ENCODE measurements around the gene KERA.
"Not testable (repeated sequence)": the region's sequence is repeated elsewhere in the genome, so short reads cannot be mapped to it uniquely, and the experiment has no call there.

KERA gene

GRCh38 chr12:91089953-91090352 lies 32.1 kb upstream of the KERA start:
- Mint-ChIP-seq H3K9me3 (peaks cover 19% of the 10 kb centered on the region), H3K27me3 (peaks cover 18% of the 10 kb centered on the region)
- H3K36me3 Mint-ChIP-seq, H3K27ac Mint-ChIP-seq, ATAC-seq, H3K4me3 Mint-ChIP-seq, H3K4me1 Mint-ChIP-seq: not testable (repeated sequence)

GRCh38 chr12:91080041-91080440 lies 22.2 kb upstream of the KERA start:
- no peak overlapping the region for H3K27ac Mint-ChIP-seq
- no peaks in the 10 kb centered on the region for H3K36me3 Mint-ChIP-seq
- ATAC-seq: no peak
- H3K27me3 Mint-ChIP-seq: no peaks in the 10 kb centered on the region
- H3K4me3 Mint-ChIP-seq: no peak overlapping the region
- no peaks in the 10 kb centered on the region for H3K4me1 Mint-ChIP-seq
- H3K9me3 Mint-ChIP-seq: no peaks in the 10 kb centered on the region

GRCh38 chr12:91078501-91078900 lies 20.7 kb upstream of the KERA start:
- Mint-ChIP-seq H3K4me3 (no peak overlapping the region), H3K27ac (no peak overlapping the region), H3K4me1 (no peaks in the 10 kb centered on the region), H3K9me3 (no peaks in the 10 kb centered on the region), H3K36me3 (no peaks in the 10 kb centered on the region), H3K27me3 (no peaks in the 10 kb centered on the region)
- ATAC-seq: no peak

GRCh38 chr12:91077228-91077954 lies 19.6 kb upstream of the KERA start:
- Mint-ChIP-seq H3K36me3 (no peaks in the 10 kb centered on the region), H3K27ac (no peak overlapping the region), H3K27me3 (no peaks in the 10 kb centered on the region), H3K4me1 (no peaks in the 10 kb centered on the region), H3K4me3 (no peak overlapping the region), H3K9me3 (no peaks in the 10 kb centered on the region)
- peak; percentile 36 for ATAC-seq

- no peaks in the 10 kb centered on the region for H3K27me3 Mint-ChIP-seq
- no peak overlapping the region for H3K4me3 Mint-ChIP-seq
- no peak overlapping the region for H3K27ac Mint-ChIP-seq
- H3K4me1 Mint-ChIP-seq: no peaks in the 10 kb centered on the region
- ATAC-seq: no peak
- H3K36me3 Mint-ChIP-seq: no peaks in the 10 kb centered on the region
- H3K9me3 Mint-ChIP-seq: no peaks in the 10 kb centered on the region
These were observed 17.0 kb upstream of the KERA start for GRCh38 chr12:91074851-91075250.

DNA sequence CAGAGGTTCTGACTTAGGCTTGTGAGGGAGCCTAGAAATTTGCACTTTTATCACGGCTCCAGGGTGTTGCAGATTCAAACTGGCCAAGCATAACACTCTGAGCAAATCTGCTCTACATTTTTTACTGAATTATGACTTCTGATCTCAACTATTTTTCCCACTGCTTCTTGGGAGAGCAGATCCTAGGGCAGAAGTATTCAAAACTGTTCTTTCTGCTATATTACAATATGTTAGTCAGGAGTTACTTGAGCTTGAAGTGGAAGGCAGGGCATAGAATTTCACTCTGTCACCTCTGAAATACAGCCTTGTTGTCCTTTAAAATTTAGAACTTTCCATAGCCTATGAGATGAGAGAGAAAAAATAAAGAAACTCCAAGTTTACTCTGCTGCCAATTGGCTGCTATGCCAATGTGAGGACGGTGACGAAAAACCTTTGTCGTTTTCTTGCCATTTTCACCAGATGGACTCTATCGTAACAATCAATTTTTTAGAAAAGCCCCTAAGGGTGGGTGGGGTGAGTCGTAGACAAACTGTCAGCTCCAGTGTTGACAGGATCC lies 16.4 kb upstream of the KERA start:
- Mint-ChIP-seq H3K36me3 (no peaks in the 10 kb centered on the region), H3K4me1 (no peaks in the 10 kb centered on the region), H3K4me3 (no peak overlapping the region)

GRCh38 chr12:91073426-91073825 lies 15.6 kb upstream of the KERA start:
- ATAC-seq: no peak
- no peaks in the 10 kb centered on the region for H3K36me3 Mint-ChIP-seq
- no peaks in the 10 kb centered on the region for H3K9me3 Mint-ChIP-seq
- H3K27ac Mint-ChIP-seq: no peak overlapping the region
- H3K4me1 Mint-ChIP-seq: no peaks in the 10 kb centered on the region
- no peak overlapping the region for H3K4me3 Mint-ChIP-seq
- H3K27me3 Mint-ChIP-seq: no peaks in the 10 kb centered on the region

More for the DNA sequence above, 16.4 kb upstream of the KERA start:
- no peaks in the 10 kb centered on the region for H3K9me3 Mint-ChIP-seq
- H3K27ac Mint-ChIP-seq: no peak overlapping the region
- H3K27me3 Mint-ChIP-seq: no peaks in the 10 kb centered on the region
- no peak for ATAC-seq

DNA sequence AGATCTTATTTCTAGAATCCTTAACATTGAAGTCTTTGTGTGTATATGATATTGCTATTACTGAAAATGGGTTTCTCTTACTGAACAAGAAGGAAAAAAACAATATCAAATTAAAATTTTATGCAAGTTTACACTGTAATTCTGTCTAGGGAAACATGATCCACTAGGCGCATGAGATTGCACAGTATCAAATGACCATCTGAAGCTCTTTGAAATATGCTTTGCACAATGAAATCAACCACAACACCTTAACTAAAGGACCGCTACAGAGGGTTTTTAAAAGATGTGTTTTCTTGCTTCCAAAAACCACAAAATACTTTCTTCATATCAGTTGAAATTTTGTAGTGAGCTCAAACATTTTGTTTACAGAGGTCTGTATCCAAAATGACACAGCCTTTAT lies 15.1 kb upstream of the KERA start:
- no peak overlapping the region for H3K27ac Mint-ChIP-seq
- H3K27me3 Mint-ChIP-seq: no peaks in the 10 kb centered on the region
- H3K36me3 Mint-ChIP-seq: no peaks in the 10 kb centered on the region
- H3K4me1 Mint-ChIP-seq: no peaks in the 10 kb centered on the region
- no peak for ATAC-seq
- H3K9me3 Mint-ChIP-seq: no peaks in the 10 kb centered on the region
- H3K4me3 Mint-ChIP-seq: no peak overlapping the region

DNA sequence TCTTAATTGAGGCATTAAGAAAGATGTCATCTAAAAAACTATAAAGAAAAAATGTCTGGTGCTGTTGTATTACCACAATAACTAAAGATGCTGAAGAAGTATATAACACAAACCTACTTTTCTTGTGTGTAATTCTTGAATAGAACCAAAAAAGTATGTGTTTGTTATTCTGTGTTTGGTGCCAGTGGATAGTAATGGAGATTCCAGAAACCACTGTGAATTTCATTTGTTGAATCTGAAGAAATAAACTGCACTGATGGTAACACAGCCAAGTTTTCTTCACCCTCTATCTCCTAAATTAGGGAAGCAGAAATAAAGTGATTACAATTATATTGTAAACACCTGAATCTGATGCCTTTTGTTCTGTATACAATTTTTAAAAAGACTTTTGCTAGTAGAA lies 13.1 kb upstream of the KERA start:
- no peak overlapping the region for H3K4me3 Mint-ChIP-seq
- no peak for ATAC-seq
- H3K9me3 Mint-ChIP-seq: no peaks in the 10 kb centered on the region
- no peaks in the 10 kb centered on the region for H3K36me3 Mint-ChIP-seq
- H3K27me3 Mint-ChIP-seq: no peaks in the 10 kb centered on the region
- H3K27ac Mint-ChIP-seq: no peak overlapping the region
- no peaks in the 10 kb centered on the region for H3K4me1 Mint-ChIP-seq

GRCh38 chr12:91065396-91065795 lies 7.6 kb upstream of the KERA start:
- Mint-ChIP-seq H3K27me3 (no peaks in the 10 kb centered on the region), H3K4me1 (no peaks in the 10 kb centered on the region), H3K9me3 (no peaks in the 10 kb centered on the region), H3K4me3 (no peak overlapping the region), H3K27ac (no peak overlapping the region), H3K36me3 (no peaks in the 10 kb centered on the region)
- ATAC-seq: no peak

DNA sequence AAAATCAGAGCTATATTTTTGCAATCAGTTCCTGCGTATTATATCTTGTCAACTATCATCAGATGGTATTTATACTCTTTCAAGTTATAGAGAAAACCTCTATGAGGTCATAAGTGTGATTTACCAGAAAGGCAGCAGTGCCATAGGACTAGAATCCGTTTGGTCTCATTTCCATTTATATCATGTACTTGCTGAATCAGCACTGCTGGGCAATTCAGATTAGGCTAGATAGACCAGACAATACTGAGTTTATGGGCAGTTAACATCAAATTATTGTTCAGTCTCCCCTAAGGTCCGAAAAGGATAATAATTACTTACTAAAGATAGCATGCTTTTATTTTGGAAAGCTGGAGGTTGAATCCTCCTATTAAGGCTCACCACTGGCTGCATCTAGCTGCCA lies 6.8 kb upstream of the KERA start:
- Mint-ChIP-seq H3K4me3 (no peak overlapping the region), H3K27me3 (no peaks in the 10 kb centered on the region), H3K4me1 (no peaks in the 10 kb centered on the region), H3K27ac (no peak overlapping the region), H3K9me3 (no peaks in the 10 kb centered on the region), H3K36me3 (no peaks in the 10 kb centered on the region)
- ATAC-seq: no peak

GRCh38 chr12:91061091-91061490 lies 3.3 kb upstream of the KERA start:
- H3K9me3 Mint-ChIP-seq: no peaks in the 10 kb centered on the region
- H3K27me3 Mint-ChIP-seq: no peaks in the 10 kb centered on the region
- H3K4me1 Mint-ChIP-seq: no peaks in the 10 kb centered on the region
- no peak for ATAC-seq
- no peak overlapping the region for H3K27ac Mint-ChIP-seq
- H3K4me3 Mint-ChIP-seq: no peak overlapping the region
- H3K36me3 Mint-ChIP-seq: no peaks in the 10 kb centered on the region

GRCh38 chr12:91059211-91059610 lies 1.4 kb upstream of the KERA start:
- Mint-ChIP-seq H3K36me3 (no peaks in the 10 kb centered on the region), H3K4me3 (no peak overlapping the region), H3K9me3 (no peaks in the 10 kb centered on the region), H3K27ac (no peak overlapping the region), H3K4me1 (no peaks in the 10 kb centered on the region), H3K27me3 (no peaks in the 10 kb centered on the region)
- ATAC-seq: no peak

DNA sequence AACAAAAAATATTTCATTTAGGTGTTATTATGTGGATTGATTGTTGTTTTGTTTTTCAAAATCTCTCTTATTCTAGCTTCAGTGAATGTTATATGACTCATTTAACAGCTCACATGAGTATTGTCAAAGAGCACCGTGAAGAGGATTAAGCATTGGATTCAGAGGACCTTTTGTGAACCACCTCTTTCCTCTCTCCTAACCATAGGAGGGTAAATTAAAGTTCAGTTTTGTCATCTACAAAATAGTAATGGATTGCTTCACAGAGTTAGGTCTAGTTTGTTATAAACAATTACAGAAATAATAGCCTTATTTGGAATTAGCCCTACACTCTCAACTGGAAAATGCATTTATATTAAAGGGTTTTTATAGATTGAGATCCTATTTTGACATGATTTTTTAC lies 962 bp upstream of the KERA start:
- Mint-ChIP-seq H3K4me1 (no peaks in the 10 kb centered on the region), H3K4me3 (no peak overlapping the region), H3K27ac (no peak overlapping the region), H3K27me3 (no peaks in the 10 kb centered on the region), H3K9me3 (no peaks in the 10 kb centered on the region), H3K36me3 (no peaks in the 10 kb centered on the region)
- no peak for ATAC-seq

DNA sequence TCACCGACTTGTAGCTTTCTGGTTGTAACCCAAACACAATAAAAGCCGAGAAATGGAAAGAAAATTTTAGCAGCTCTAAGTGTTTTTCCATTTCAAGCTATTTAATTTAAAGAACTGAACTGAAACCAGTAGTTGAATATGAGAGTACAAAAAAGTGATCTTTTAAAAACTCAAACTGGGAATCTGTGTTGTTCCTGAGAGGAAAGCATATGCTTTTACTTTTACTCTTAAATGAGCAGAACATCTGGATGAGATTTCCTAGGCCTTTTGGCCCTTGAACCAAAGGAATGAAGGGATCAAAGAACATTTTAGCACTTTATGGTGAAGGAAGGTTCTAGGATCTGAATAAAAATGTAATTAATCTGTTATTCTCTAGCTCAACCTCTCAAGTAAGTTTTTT lies 1.3 kb downstream of the KERA start:
- Mint-ChIP-seq H3K27ac (no peak overlapping the region), H3K4me3 (no peak overlapping the region), H3K27me3 (no peaks in the 10 kb centered on the region), H3K9me3 (no peaks in the 10 kb centered on the region), H3K36me3 (no peaks in the 10 kb centered on the region), H3K4me1 (no peaks in the 10 kb centered on the region)
- ATAC-seq: no peak

GRCh38 chr12:91055976-91056375 lies 1.8 kb downstream of the KERA start:
- ATAC-seq: no peak
- H3K27ac Mint-ChIP-seq: no peak overlapping the region
- no peaks in the 10 kb centered on the region for H3K4me1 Mint-ChIP-seq
- no peaks in the 10 kb centered on the region for H3K36me3 Mint-ChIP-seq
- H3K9me3 Mint-ChIP-seq: no peaks in the 10 kb centered on the region
- H3K27me3 Mint-ChIP-seq: no peaks in the 10 kb centered on the region
- H3K4me3 Mint-ChIP-seq: no peak overlapping the region

All from stimulated activated memory B cell treated with anti-CD40 and anti-IgM and Interleukin-4, amounts not matched to agents 10 μg/mL and 1 μg/mL and 100 μg/mL, for 72 hours (primary cell).